KMS-11 (cell line): ENCODE measurements around the gene COL4A6.
"Not testable (repeated sequence)": the region's sequence is repeated elsewhere in the genome, so short reads cannot be mapped to it uniquely, and the experiment has no call there.

Source experiments
- H2AFZ ChIP-seq: fragments of 200-600 bp; sonication (generic); 2 replicates; pipeline ENCODE4 v1.6.1; 2016; ENCODE audit warnings: antibody characterized with exemption, mixed run types, low read depth
- H3K27ac ChIP-seq: fragments of 200-600 bp; sonication (generic); 2 replicates; pipeline ENCODE4 v1.6.1; 2016; ENCODE audit warnings: mild to moderate bottlenecking, mixed run types
- H3K27me3 ChIP-seq: fragments of 200-600 bp; sonication (generic); 2 replicates; pipeline ENCODE4 v1.6.1; 2017; ENCODE audit warnings: mild to moderate bottlenecking, low read depth, mixed run types, moderate library complexity; ENCODE audit not compliant: insufficient read depth
- H3K36me3 ChIP-seq: fragments of 200-600 bp; sonication (generic); 2 replicates; pipeline ENCODE4 v1.6.1; 2017; ENCODE audit warnings: mild to moderate bottlenecking, mixed run types; ENCODE audit not compliant: insufficient read depth
- H3K4me1 ChIP-seq: fragments of 200-600 bp; sonication (generic); 2 replicates; pipeline ENCODE4 v1.6.1; 2016; ENCODE audit warnings: mild to moderate bottlenecking, low read depth, mixed run types; ENCODE audit not compliant: poor library complexity, severe bottlenecking
- H3K4me2 ChIP-seq: fragments of 200-600 bp; sonication (generic); 2 replicates; pipeline ENCODE4 v1.7.0; 2016; ENCODE audit warnings: mild to moderate bottlenecking, mixed run types
- H3K4me3 ChIP-seq: fragments of 200-600 bp; sonication (generic); IDR thresholded peaks from 2 replicates; pipeline ENCODE4 v1.6.1; 2017; ENCODE audit warnings: low read depth, low read length, mixed read lengths; ENCODE audit not compliant: insufficient read depth
- H3K79me2 ChIP-seq: fragments of 200-600 bp; sonication (generic); 2 replicates; pipeline ENCODE4 v1.6.1; 2016; ENCODE audit warnings: low read depth, mixed run types; ENCODE audit not compliant: insufficient read depth
- H3K9ac ChIP-seq: fragments of 200-600 bp; sonication (generic); 2 replicates; pipeline ENCODE4 v1.6.1; 2016; ENCODE audit warnings: mild to moderate bottlenecking, mixed run types
- H4K20me1 ChIP-seq: fragments of 200-600 bp; sonication (generic); 2 replicates; pipeline ENCODE4 v1.6.1; 2016; ENCODE audit warnings: mild to moderate bottlenecking, mixed run types; ENCODE audit not compliant: insufficient read depth
- TF ChIP-seq, protein P1 (sequence below): fragments of 200-600 bp; sonication (generic); conservative IDR thresholded peaks from 2 replicates; pipeline ENCODE4 v1.6.1; 2017; ENCODE audit warnings: low read depth, mild to moderate bottlenecking, antibody characterized with exemption, low read length, moderate library complexity, mixed read lengths

The COL4A6 gene

DNA sequence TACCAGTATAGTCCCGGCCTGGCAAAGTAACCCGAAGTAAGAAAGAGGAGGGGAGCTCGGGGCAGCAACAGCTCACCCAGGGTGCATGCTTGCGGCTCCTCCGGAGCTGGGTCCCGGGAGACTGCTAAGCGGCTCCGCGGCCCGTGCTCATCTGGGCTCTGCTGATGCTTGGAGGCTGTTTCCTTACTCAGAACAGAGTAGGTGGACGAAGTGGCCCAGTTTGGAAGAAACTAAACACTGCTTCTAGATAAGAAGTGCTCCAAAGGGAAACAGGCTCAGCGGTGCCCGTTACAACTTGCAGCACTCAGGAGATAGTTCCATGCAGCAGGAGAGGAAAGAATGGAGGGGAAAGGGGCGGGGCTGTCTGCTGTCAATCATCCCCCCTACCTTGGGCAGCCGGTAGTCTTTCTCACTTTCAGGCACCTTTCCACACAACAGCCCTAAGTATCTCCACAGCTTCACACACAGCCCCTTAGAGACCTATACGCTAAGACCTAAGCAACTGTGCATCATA is at the start of gene COL4A6:
COL4A6 (minus strand) TSS at position 313 of the 514 bp plus-strand sequence; CDS start at position 87, 226 bp downstream.
- H3K4me3 ChIP-seq = no peak within 1 kb of the TSS
- no peaks in the 10 kb centered on the region for H4K20me1 ChIP-seq
- no peaks in the 10 kb centered on the region for H3K27me3 ChIP-seq
- H3K27ac ChIP-seq = no peak within 1 kb of the TSS
- H2AFZ ChIP-seq = peak within 1 kb of the TSS; percentile 94; the same call in 1 of the 2 replicates
- no peak within 1 kb of the TSS for H3K9ac ChIP-seq
- H3K36me3 ChIP-seq = no peaks in the 10 kb centered on the region
- no peaks in the 10 kb centered on the region for H3K79me2 ChIP-seq
- TF ChIP-seq, protein P1, sequence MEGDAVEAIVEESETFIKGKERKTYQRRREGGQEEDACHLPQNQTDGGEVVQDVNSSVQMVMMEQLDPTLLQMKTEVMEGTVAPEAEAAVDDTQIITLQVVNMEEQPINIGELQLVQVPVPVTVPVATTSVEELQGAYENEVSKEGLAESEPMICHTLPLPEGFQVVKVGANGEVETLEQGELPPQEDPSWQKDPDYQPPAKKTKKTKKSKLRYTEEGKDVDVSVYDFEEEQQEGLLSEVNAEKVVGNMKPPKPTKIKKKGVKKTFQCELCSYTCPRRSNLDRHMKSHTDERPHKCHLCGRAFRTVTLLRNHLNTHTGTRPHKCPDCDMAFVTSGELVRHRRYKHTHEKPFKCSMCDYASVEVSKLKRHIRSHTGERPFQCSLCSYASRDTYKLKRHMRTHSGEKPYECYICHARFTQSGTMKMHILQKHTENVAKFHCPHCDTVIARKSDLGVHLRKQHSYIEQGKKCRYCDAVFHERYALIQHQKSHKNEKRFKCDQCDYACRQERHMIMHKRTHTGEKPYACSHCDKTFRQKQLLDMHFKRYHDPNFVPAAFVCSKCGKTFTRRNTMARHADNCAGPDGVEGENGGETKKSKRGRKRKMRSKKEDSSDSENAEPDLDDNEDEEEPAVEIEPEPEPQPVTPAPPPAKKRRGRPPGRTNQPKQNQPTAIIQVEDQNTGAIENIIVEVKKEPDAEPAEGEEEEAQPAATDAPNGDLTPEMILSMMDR = no peak
- H3K4me2 ChIP-seq = peak within 1 kb of the TSS; percentile 54
- H3K4me1 ChIP-seq = peaks cover 8% of the 10 kb centered on the region

DNA sequence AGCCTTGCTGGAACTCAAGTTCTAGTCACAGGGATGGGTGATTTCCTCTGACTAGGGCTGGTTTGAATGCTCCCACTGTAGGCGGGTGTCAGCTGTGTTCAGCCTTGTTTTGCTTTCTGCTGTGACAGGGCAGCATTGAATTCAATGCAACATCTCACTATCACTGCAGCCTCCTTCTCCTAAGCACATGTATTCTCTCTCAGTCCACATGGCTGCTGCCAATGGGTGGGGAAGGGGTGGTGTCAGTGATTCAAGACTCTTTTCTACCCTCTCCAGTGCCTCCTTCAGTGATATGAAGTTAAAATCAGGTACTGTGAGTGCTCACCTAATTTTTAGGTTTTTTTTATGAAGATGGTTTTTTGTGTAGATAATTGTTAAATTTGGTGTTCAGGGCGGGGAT is 47.7 kb upstream of the COL4A6 start:
- H3K79me2 ChIP-seq = no peaks in the 10 kb centered on the region
- no peaks in the 10 kb centered on the region for H3K36me3 ChIP-seq
- TF ChIP-seq, protein P1 = no peak
- H3K4me3 ChIP-seq = no peak overlapping the region
- no peaks in the 10 kb centered on the region for H3K4me1 ChIP-seq
- H3K4me2 ChIP-seq = no peak overlapping the region
- H3K27ac ChIP-seq = no peak overlapping the region
- H3K27me3 ChIP-seq = no peaks in the 10 kb centered on the region
- no peak overlapping the region for H2AFZ ChIP-seq
- no peak overlapping the region for H3K9ac ChIP-seq
- no peaks in the 10 kb centered on the region for H4K20me1 ChIP-seq

DNA sequence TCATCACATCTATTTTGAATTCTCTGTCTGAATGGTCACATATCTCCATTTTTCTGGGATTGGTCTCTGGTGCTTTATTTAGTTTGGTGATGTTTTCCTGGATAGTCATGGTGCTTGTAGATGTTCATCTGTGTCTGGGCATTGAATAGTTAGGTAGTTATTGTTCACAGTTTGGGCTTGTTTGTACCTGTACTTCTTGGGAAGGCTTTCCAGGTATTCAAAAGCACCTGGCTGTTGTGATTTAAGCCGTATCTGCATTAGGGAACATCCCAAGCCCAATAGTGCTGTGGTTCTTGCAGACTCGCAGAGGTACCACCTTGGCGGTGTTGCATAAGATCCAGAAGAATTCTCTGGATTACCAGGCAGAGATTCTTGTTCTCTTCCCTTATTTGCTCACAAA is 46.0 kb upstream of the COL4A6 start:
- Histone ChIP-seq H2AFZ (no peak overlapping the region), H3K36me3 (no peaks in the 10 kb centered on the region), H3K4me3 (no peak overlapping the region), H4K20me1 (no peaks in the 10 kb centered on the region), H3K27me3 (no peaks in the 10 kb centered on the region), H3K9ac (no peak overlapping the region), H3K4me1 (no peaks in the 10 kb centered on the region), H3K27ac (no peak overlapping the region), H3K4me2 (no peak overlapping the region), H3K79me2 (no peaks in the 10 kb centered on the region)
- TF ChIP-seq, protein P1 = no peak

DNA sequence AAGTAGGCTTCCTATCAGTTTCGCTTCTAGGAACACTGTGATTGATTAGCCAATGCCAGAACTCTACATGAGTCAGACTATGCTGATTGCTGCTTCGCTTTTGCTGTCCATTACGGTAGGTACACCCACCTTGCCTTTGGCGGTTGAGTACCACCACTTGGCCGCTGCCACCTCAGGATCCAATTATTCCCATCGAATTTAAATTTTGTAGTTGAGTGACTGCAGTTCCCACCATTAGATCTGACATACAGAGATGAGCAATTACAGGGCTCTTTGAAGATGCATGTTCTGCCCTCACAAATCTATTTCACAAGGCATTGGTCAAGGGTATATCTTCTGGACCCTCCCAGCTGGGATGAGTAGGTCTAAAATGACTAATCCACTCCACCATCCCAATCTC is 43.3 kb upstream of the COL4A6 start:
- not testable (repeated sequence) for H3K27ac ChIP-seq, H3K79me2 ChIP-seq, H4K20me1 ChIP-seq, H3K9ac ChIP-seq, H2AFZ ChIP-seq, H3K4me1 ChIP-seq, H3K36me3 ChIP-seq, H3K4me3 ChIP-seq, H3K27me3 ChIP-seq, H3K4me2 ChIP-seq

DNA sequence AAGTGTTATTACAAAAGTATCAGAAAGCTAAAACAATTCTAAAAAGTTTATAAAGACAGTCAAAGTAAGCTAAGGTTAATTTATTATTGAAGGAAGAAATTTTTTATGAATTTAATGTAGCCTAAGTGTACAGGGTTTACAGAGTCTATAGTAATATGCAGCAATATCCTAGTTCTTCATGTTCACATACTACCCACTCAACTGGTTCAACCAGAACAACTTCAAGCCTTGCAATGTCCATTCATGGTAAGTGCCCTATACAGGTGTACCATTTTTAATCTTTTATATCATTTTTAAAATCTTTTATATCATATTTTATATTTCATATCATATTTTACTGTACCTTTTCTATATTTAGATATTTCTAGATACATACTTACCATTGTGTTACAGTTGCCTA is 35.8 kb upstream of the COL4A6 start:
- Histone ChIP-seq H3K4me3 (no peak overlapping the region), H3K79me2 (no peaks in the 10 kb centered on the region), H3K36me3 (no peaks in the 10 kb centered on the region), H3K9ac (no peak overlapping the region), H4K20me1 (no peaks in the 10 kb centered on the region), H3K27ac (no peak overlapping the region), H2AFZ (no peak overlapping the region), H3K4me2 (no peak overlapping the region), H3K27me3 (no peaks in the 10 kb centered on the region), H3K4me1 (no peaks in the 10 kb centered on the region)
- TF ChIP-seq, protein P1 = no peak
